ACHN (cell line): ENCODE data around the gene LRRC42.
"Not testable (repeated sequence)": the region's sequence is repeated elsewhere in the genome, so short reads cannot be mapped to it uniquely, and the experiment has no call there.

Experiments used
- DNase-seq: peaks from one replicate; pipeline ENCODE4 v3.0.0-alpha.2; 2015
- in situ Hi-C: cut with HindIII; loops from 2 replicates; pipeline ENCODE4 v1.10.0; 2017; ENCODE audit warnings: low sequenced_read_pairs, low pct_ligation_motif_present, low pct_unique_long_range_greater_than_20kb

The LRRC42 gene

GRCh38 chr1:53995683-53996082, 49.5 kb downstream of the LRRC42 start:
- no peak for DNase-seq
- in situ Hi-C loops: no loop called here

- no peak for DNase-seq
- in situ Hi-C loops: no loop called here
These were observed 52.1 kb downstream of the LRRC42 start for GRCh38 chr1:53998223-53998622.

- DNase-seq: no peak
- in situ Hi-C loops: no loop called here
These were observed 53.8 kb downstream of the LRRC42 start for GRCh38 chr1:53999920-54000319.

- in situ Hi-C loops: no loop called here
- no peak for DNase-seq
These were observed 55.4 kb downstream of the LRRC42 start for GRCh38 chr1:54001591-54001990.

GRCh38 chr1:54002544-54003248, 56.5 kb downstream of the LRRC42 start:
- in situ Hi-C loops: no loop called here
- no peak for DNase-seq

- in situ Hi-C loops: no loop called here
These were observed 57.1 kb downstream of the LRRC42 start for GRCh38 chr1:54003249-54003646.

GRCh38 chr1:54003750-54004480, 57.8 kb downstream of the LRRC42 start:
- in situ Hi-C loops, DNase-seq: not testable (repeated sequence)

More at GRCh38 chr1:54003249-54003646, 57.1 kb downstream of the LRRC42 start:
- DNase-seq: no peak

GRCh38 chr1:54004481-54005049, 58.4 kb downstream of the LRRC42 start:
- in situ Hi-C loops: no loop called here
- no peak for DNase-seq

GRCh38 chr1:54006508-54006907, 60.4 kb downstream of the LRRC42 start:
- in situ Hi-C loops: no loop called here
- no peak for DNase-seq

- DNase-seq: no peak
- in situ Hi-C loops: no loop called here
These were observed 61.5 kb downstream of the LRRC42 start for GRCh38 chr1:54007613-54008012.

- in situ Hi-C loops: no loop called here
- DNase-seq: no peak
These were observed 62.7 kb downstream of the LRRC42 start for GRCh38 chr1:54008876-54009275.

- in situ Hi-C loops: no loop called here
These were observed 63.3 kb downstream of the LRRC42 start for GRCh38 chr1:54009406-54009805.

GRCh38 chr1:54010415-54011117, 64.4 kb downstream of the LRRC42 start:
- in situ Hi-C loops: no loop called here

More at GRCh38 chr1:54009406-54009805, 63.3 kb downstream of the LRRC42 start:
- DNase-seq: no peak

GRCh38 chr1:54011316-54012007, 65.3 kb downstream of the LRRC42 start:
- in situ Hi-C loops: no loop called here

More at GRCh38 chr1:54010415-54011117, 64.4 kb downstream of the LRRC42 start:
- DNase-seq: no peak

GRCh38 chr1:54012008-54012325, 65.8 kb downstream of the LRRC42 start:
- in situ Hi-C loops: no loop called here
- no peak for DNase-seq

More at GRCh38 chr1:54011316-54012007, 65.3 kb downstream of the LRRC42 start:
- no peak for DNase-seq

- DNase-seq: no peak
- in situ Hi-C loops: no loop called here
These were observed 66.7 kb downstream of the LRRC42 start for GRCh38 chr1:54012863-54013262.

- no peak for DNase-seq
- in situ Hi-C loops: no loop called here
These were observed 67.4 kb downstream of the LRRC42 start for GRCh38 chr1:54013393-54014008.

GRCh38 chr1:54014009-54014629, 68.0 kb downstream of the LRRC42 start:
- DNase-seq: no peak
- in situ Hi-C loops: no loop called here
